Neural cell (in vitro differentiated cells): ENCODE data around the gene EPN1. TPM values are rescaled to one million over a fixed set of nuclear protein-coding genes. Genes with fewer than 3 reads are reported as not detected.
"Not testable (repeated sequence)": the region's sequence is repeated elsewhere in the genome, so short reads cannot be mapped to it uniquely, and the experiment has no call there.

ENCODE experiments used
- H2AFZ ChIP-seq: fragments of 200-600, 300-800 bp; sonication (generic), shearing (Covaris generic); 2 replicates; pipeline ENCODE4 v1.6.0; 2014; ENCODE audit warnings: low read depth, mild to moderate bottlenecking, antibody characterized with exemption, low read length, moderate library complexity
- H3F3A ChIP-seq: fragments of 200-600 bp; shearing (Covaris generic); 2 replicates; pipeline ENCODE4 v1.6.1; 2016; ENCODE audit warnings: mild to moderate bottlenecking, moderate library complexity, mixed read lengths, antibody characterized with exemption, low read length; ENCODE audit not compliant: insufficient read depth, poor library complexity, severe bottlenecking
- H3K27ac ChIP-seq: fragments of 200-600, 300-800 bp; sonication (generic), shearing (Covaris generic); 2 replicates; pipeline ENCODE4 v1.5.1; 2014; ENCODE audit warnings: mild to moderate bottlenecking, low read length, moderate library complexity
- H3K27me3 ChIP-seq: fragments of 300-800, 200-600 bp; sonication (generic), shearing (Covaris generic); 2 replicates; pipeline ENCODE4 v1.6.0; 2014; ENCODE audit warnings: mild to moderate bottlenecking, low read depth, low read length, moderate library complexity; ENCODE audit not compliant: insufficient read depth
- H3K36me3 ChIP-seq: fragments of 300-800, 200-600 bp; sonication (generic), shearing (Covaris generic); 2 replicates; pipeline ENCODE4 v1.5.1; 2014; ENCODE audit warnings: mild to moderate bottlenecking, antibody characterized with exemption, low read length, moderate library complexity; ENCODE audit not compliant: insufficient read depth
- H3K4me2 ChIP-seq: fragments of 300-800, 200-600 bp; sonication (generic), shearing (Covaris generic); 2 replicates; pipeline ENCODE4 v1.6.0; 2014; ENCODE audit warnings: mild to moderate bottlenecking, low read length
- H3K4me3 ChIP-seq: fragments of 300-800, 200-600 bp; sonication (generic), shearing (Covaris generic); 2 replicates; pipeline ENCODE4 v1.5.1; 2014; ENCODE audit warnings: mild to moderate bottlenecking, low read length, moderate library complexity
- H3K79me2 ChIP-seq: fragments of 200-600 bp; shearing (Covaris generic); replicated peaks from 2 replicates; pipeline ENCODE4 v1.6.0; 2014; ENCODE audit warnings: mild to moderate bottlenecking, low read length, moderate library complexity; ENCODE audit not compliant: insufficient read depth
- H3K9ac ChIP-seq: fragments of 300-800, 200-600 bp; sonication (generic), shearing (Covaris generic); 2 replicates; pipeline ENCODE4 v1.6.1; 2016; ENCODE audit warnings: mild to moderate bottlenecking, low read length, mixed read lengths
- H3K9me2 ChIP-seq: fragments of 200-600 bp; shearing (Covaris generic); 2 replicates; pipeline ENCODE4 v1.6.1; 2016; ENCODE audit warnings: mild to moderate bottlenecking, low read length, mixed read lengths; ENCODE audit not compliant: insufficient read depth
- H3K9me3 ChIP-seq: fragments of 200-600, 300-800 bp; sonication (generic), shearing (Covaris generic); 2 replicates; pipeline ENCODE4 v1.6.1; 2016; ENCODE audit warnings: mild to moderate bottlenecking, mixed run types, low read length, moderate library complexity, mixed read lengths
- H4K20me1 ChIP-seq: fragments of 200-600 bp; shearing (Covaris generic); 2 replicates; pipeline ENCODE4 v1.6.1; 2016; ENCODE audit warnings: mild to moderate bottlenecking, mixed run types; ENCODE audit not compliant: insufficient read depth
- CTCF ChIP-seq: fragments of 450-650 bp; IDR thresholded peaks from 2 replicates; pipeline ENCODE4 v1.5.1; 2014; ENCODE audit warnings: antibody characterized with exemption, mild to moderate bottlenecking, moderate library complexity; ENCODE audit not compliant: poor library complexity, severe bottlenecking
- EP300 ChIP-seq: fragments of 450-650 bp; conservative IDR thresholded peaks from 2 replicates; pipeline ENCODE4 v1.6.1; 2014; ENCODE audit warnings: antibody characterized with exemption, mild to moderate bottlenecking, moderate library complexity; ENCODE audit not compliant: poor library complexity, severe bottlenecking
- EZH2 ChIP-seq: fragments of 200-600, 300-800 bp; shearing (Covaris generic), sonication (generic); IDR thresholded peaks from 2 replicates; pipeline ENCODE4 v1.6.1; 2014; ENCODE audit warnings: antibody characterized with exemption, low read length, borderline replicate concordance, mild to moderate bottlenecking; ENCODE audit not compliant: insufficient read depth, poor library complexity, severe bottlenecking
- MXI1 ChIP-seq: fragments of 450-650 bp; conservative IDR thresholded peaks from 2 replicates; pipeline ENCODE4 v1.6.1; 2014; ENCODE audit warnings: antibody characterized with exemption, mild to moderate bottlenecking; ENCODE audit not compliant: poor library complexity, severe bottlenecking
- POLR2AphosphoS5 ChIP-seq: IDR thresholded peaks from 2 replicates; pipeline ENCODE4 v1.6.1; 2012
- RAD21 ChIP-seq: fragments of 450-650 bp; conservative IDR thresholded peaks from 2 replicates; pipeline ENCODE4 v1.6.1; 2014; ENCODE audit warnings: antibody characterized with exemption, mild to moderate bottlenecking, moderate library complexity
- REST ChIP-seq: IDR thresholded peaks from 2 replicates; pipeline ENCODE4 v1.6.1; 2012; ENCODE audit warnings: borderline replicate concordance
- SMC3 ChIP-seq: fragments of 450-650 bp; conservative IDR thresholded peaks from 2 replicates; pipeline ENCODE4 v1.6.1; 2014; ENCODE audit warnings: antibody characterized with exemption, mild to moderate bottlenecking, moderate library complexity; ENCODE audit not compliant: poor library complexity
- TAF1 ChIP-seq: IDR thresholded peaks from 2 replicates; pipeline ENCODE4 v1.6.1; 2012; ENCODE audit warnings: low read depth
- polyA plus RNA-seq: library from polyadenylated mRNA; depleted of rRNA; stranded (reverse); fragments of >200 nt; gene quantifications from 2 replicates; pipeline ENCODE4 v1.2.3, GENCODE V29; 2014

EPN1 gene
- polyA plus RNA-seq, 1 donor from 2014 or later: 21.0 TPM

- Histone ChIP-seq H3K36me3 (no peaks in the 10 kb centered on the region), H3F3A (no peaks in the 10 kb centered on the region), H3K9me2 (no peaks in the 10 kb centered on the region), H4K20me1 (no peaks in the 10 kb centered on the region), H3K79me2 (no peaks in the 10 kb centered on the region), H3K4me3 (no peak overlapping the region), H3K9ac (no peak overlapping the region), H3K9me3 (no peaks in the 10 kb centered on the region), H3K4me2 (no peak overlapping the region), H3K27ac (no peak overlapping the region), H2AFZ (no peak overlapping the region), H3K27me3 (no peaks in the 10 kb centered on the region)
- TF ChIP-seq TAF1 (no peak), EP300 (no peak), REST (no peak), EZH2 (no peak), RAD21 (no peak), CTCF (no peak), MXI1 (no peak), POLR2AphosphoS5 (no peak), SMC3 (no peak)
These were observed 41.5 kb downstream of the EPN1 start for GRCh38 chr19:55716531-55716930.

GRCh38 chr19:55717251-55717650 lies 42.2 kb downstream of the EPN1 start:
- no peaks in the 10 kb centered on the region for H3F3A ChIP-seq
- H3K27ac ChIP-seq: no peak overlapping the region
- H3K4me3 ChIP-seq: no peak overlapping the region
- H3K9ac ChIP-seq: no peak overlapping the region
- H3K9me3 ChIP-seq: no peaks in the 10 kb centered on the region
- H3K4me2 ChIP-seq: no peak overlapping the region
- H3K27me3 ChIP-seq: no peaks in the 10 kb centered on the region
- no peaks in the 10 kb centered on the region for H3K9me2 ChIP-seq
- no peak overlapping the region for H2AFZ ChIP-seq
- TF ChIP-seq POLR2AphosphoS5 (no peak), EZH2 (no peak), CTCF (no peak), TAF1 (no peak), SMC3 (no peak), EP300 (no peak), RAD21 (no peak), MXI1 (no peak), REST (no peak)
- H3K36me3 ChIP-seq: no peaks in the 10 kb centered on the region
- H4K20me1 ChIP-seq: no peaks in the 10 kb centered on the region
- no peaks in the 10 kb centered on the region for H3K79me2 ChIP-seq

- H3K9me3 ChIP-seq, H3K9ac ChIP-seq, H3K36me3 ChIP-seq, H3K4me2 ChIP-seq, H4K20me1 ChIP-seq, H3K27ac ChIP-seq, H3K27me3 ChIP-seq, H2AFZ ChIP-seq, H3F3A ChIP-seq, H3K79me2 ChIP-seq, H3K4me3 ChIP-seq, H3K9me2 ChIP-seq: not testable (repeated sequence)
These were observed 43.1 kb downstream of the EPN1 start for GRCh38 chr19:55717879-55718711.
